ENCODE data around the gene H2AZ1.

Gene H2AZ1

DNA sequence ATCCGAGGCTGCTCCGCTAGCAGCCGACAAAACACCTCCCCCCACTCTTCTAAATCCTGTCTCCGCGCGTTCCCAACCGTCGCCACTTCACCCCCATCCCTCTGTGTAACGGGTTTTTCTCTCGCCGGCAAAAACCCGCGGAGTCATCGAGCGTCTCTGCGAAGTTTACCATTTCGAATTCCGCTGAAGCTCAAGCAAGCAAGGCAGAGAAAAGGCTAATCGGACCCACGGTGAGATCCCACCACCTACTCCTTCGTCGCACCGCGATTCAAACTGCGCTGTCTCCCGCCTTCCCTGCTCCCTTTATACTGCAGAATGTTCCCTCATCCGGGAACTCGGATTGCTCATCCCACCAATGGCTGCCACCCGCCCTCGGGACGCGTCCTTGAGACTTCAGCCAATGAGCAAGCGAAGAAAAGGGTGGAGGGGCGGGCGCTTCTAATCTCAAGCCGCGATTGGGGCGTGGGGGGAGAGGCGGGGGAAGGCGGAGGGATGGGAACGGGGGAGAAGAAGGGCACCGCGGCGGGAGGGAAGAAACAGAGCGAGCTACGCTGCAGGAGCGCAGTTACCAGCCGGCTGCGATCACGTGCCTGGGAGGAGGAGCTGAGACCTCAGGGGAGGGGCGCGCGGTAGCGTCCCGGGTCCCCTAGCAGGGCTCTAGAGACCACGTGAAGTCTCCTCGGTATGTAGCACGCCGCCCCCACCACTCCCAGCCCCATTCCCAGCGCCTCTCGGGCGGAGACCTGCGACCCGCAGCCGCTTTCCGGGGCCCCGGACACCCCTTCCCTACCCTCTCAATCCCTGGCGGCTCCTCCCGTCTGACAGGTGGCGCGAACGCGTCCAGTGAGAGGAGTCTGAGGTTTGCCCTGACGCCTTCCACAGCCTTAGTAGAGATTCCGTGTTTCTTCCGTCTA, at the start of gene H2AZ1:
Gene H2AZ1 (minus strand): TSS at position 277 of the 914 bp plus-strand sequence. CDS start 105 bp downstream, at position 172.
- H3K36me3 Mint-ChIP-seq (ENCODE audit: low read depth) = peaks cover 4% of the 10 kb centered on the region
- peak; percentile 81 for ATAC-seq
- peak; percentile 96 for DNase-seq
- no peak within 1 kb of the TSS for H3K27ac Mint-ChIP-seq
- H3K9me3 Mint-ChIP-seq = no peaks in the 10 kb centered on the region
- no peak within 1 kb of the TSS for H3K4me3 Mint-ChIP-seq
- peaks cover 26% of the 10 kb centered on the region for H3K4me1 Mint-ChIP-seq
- no peaks in the 10 kb centered on the region for H3K27me3 Mint-ChIP-seq

DNA sequence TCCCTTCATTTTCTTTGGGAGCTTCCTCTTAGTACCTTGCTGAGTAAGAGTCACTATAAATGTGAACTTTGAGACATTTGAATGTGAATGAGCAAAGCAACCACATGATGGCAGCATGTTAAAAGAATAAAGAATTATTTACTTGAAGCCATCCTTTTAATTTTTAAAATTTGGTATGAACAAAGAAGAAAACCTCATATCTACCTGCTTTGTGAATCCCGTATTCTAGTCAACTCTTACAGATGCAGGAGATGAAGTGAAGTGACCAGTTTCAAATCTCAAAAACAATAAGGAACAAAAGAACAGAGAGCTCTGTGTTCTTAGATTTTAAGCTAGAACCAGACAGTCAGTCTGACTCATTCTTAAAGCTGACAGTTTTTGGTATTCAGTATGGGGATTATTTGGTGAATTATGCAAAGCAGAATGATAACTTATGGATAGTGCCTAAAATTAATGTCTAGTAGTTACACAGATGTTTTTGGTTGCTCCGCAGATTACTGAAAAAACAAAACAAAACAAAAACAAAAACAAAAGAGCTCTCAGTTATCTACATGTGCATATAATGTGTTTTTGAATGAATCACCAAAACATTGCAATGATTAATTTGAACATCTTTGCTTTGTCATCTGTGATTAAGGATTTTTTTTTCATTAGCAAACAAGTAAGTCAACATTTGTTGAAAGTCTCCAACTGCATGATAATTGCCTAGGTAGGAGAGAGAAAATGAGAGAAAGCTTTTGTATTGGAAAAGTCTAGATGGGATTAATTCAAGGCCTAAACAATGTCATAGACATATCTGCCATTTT, 48.2 kb upstream of the H2AZ1 start:
- Mint-ChIP-seq H3K27ac (no peak overlapping the region), H3K27me3 (no peaks in the 10 kb centered on the region), H3K36me3 (ENCODE audit: low read depth) (no peaks in the 10 kb centered on the region), H3K9me3 (no peaks in the 10 kb centered on the region), H3K4me1 (no peaks in the 10 kb centered on the region), H3K4me3 (no peak overlapping the region)
- no peak for ATAC-seq
- no peak for DNase-seq

DNA sequence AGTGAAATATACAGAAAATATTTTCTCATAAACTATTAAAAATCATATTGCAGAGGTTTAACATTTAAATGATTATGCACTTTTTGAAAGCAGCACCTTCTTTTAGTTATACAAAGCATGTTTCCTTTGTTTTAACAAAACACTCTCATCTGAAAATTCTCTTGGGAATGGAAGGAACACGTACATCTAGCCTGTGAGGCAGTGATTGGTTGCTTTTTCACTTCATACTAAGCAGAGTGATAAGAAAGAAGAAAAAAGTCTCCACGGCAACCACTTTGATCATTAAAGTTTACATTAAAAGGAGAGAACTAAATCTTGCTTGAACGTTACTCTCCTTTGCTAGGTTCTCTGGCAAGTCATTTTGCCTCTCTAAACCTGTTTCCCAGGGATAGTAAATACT, 41.7 kb upstream of the H2AZ1 start:
- ATAC-seq (no peak), DNase-seq (no peak)
- H3K9me3 Mint-ChIP-seq = no peaks in the 10 kb centered on the region
- no peaks in the 10 kb centered on the region for H3K36me3 Mint-ChIP-seq (ENCODE audit: low read depth)
- no peak overlapping the region for H3K4me3 Mint-ChIP-seq
- no peaks in the 10 kb centered on the region for H3K4me1 Mint-ChIP-seq
- no peak overlapping the region for H3K27ac Mint-ChIP-seq
- H3K27me3 Mint-ChIP-seq = no peaks in the 10 kb centered on the region

DNA sequence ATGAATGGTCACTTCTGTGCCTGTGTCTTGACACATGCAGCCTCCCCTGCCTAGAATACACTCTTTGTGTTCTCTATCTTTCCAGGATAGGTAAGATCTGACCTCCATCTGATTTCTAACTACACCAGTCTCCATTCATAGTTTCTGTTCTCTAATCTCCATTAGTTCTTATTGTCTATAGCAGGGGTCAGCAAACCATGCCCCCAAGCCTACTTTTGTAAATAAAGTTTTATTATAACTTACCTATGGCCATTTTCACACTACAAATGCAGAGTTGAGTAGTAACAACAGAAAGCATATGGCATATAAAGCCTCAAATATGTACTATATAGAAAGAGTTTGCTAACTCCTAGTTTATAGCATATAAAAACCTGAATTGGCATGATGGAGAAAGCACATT, 37.6 kb upstream of the H2AZ1 start:
- no peak for ATAC-seq

DNA sequence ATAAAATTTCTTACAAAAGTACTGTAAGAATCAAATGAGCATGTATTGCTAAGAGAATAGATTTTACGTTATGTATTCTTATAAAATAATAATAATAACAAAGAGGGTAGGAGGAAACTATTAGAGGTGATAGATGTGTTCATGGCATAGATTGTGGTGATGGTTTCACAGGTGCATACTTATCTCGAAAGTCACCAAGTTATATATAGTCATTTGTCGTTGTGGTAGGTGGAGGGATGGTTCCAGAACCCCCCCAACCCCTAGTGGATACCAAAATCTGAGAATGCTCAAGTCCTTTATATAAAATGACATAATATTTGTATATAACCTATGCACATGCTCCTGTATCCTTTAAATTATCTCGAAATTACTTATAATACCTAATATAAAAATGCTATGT, 36.7 kb upstream of the H2AZ1 start:
- no peak overlapping the region for H3K4me3 Mint-ChIP-seq
- H3K36me3 Mint-ChIP-seq (ENCODE audit: low read depth) = no peaks in the 10 kb centered on the region
- DNase-seq (no peak), ATAC-seq (no peak)
- H3K9me3 Mint-ChIP-seq = no peaks in the 10 kb centered on the region
- H3K27ac Mint-ChIP-seq = no peak overlapping the region
- no peaks in the 10 kb centered on the region for H3K4me1 Mint-ChIP-seq
- peaks cover 2% of the 10 kb centered on the region for H3K27me3 Mint-ChIP-seq

More for the DNA sequence above, 37.6 kb upstream of the H2AZ1 start:
- no peaks in the 10 kb centered on the region for H3K9me3 Mint-ChIP-seq
- no peak for DNase-seq
- H3K27ac Mint-ChIP-seq = no peak overlapping the region
- H3K4me1 Mint-ChIP-seq = no peaks in the 10 kb centered on the region
- H3K4me3 Mint-ChIP-seq = no peak overlapping the region
- H3K27me3 Mint-ChIP-seq = peaks cover 2% of the 10 kb centered on the region
- no peaks in the 10 kb centered on the region for H3K36me3 Mint-ChIP-seq (ENCODE audit: low read depth)

DNA sequence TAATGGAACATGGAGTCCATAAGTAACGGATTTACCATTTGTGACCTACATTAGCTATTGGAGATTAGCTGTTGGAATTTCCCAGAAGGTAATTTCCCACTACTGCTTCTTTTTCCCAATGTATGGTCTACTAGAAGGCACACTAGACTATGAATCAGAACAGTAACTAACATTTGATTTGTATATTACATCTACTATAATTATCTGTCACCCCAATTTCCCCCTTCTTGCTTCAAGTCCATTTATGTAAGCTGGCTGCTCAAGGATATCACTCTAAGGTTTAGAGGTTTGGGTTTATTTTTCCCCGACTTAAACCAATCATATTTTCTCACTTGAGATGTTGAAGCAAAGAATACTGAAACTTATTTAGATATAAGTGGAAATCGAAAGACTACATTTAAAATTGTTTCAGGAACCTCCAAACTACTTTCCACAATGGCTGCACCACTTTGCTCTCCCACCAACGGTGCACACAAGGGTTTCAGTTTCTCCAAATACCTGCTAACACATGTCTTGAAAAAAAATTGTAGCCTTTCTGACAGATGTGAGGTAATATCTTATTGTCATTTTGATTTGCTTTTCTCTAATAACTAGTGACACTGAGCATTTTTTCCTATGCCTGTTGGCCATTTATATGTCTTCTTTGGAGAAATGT, 33.3 kb upstream of the H2AZ1 start:
- no peak overlapping the region for H3K27ac Mint-ChIP-seq
- no peak overlapping the region for H3K4me3 Mint-ChIP-seq
- no peak for DNase-seq
- peaks cover 5% of the 10 kb centered on the region for H3K9me3 Mint-ChIP-seq
- H3K27me3 Mint-ChIP-seq = peaks cover 2% of the 10 kb centered on the region
- ATAC-seq = no peak
- no peaks in the 10 kb centered on the region for H3K4me1 Mint-ChIP-seq
- no peaks in the 10 kb centered on the region for H3K36me3 Mint-ChIP-seq (ENCODE audit: low read depth)

DNA sequence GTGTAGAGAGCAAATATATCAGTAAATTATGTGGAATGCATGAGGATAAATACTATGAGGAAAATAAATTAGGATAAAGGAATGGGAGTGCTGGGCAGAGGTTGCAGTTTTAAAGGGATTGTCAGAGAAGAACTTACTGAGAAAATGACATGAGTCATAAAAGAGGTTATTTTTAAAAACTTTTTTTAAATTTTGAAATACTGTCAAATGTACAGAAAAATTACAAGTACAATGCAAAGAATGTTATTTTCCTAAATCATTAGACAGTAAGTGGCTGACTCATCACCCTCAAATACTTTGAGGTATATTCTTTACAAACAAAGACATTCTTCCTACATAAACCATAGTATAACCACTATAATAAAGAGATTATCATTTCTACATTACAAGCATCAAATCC, 29.8 kb upstream of the H2AZ1 start:
- peaks cover 7% of the 10 kb centered on the region for H3K9me3 Mint-ChIP-seq
- ATAC-seq = no peak
- H3K4me3 Mint-ChIP-seq = no peak overlapping the region
- H3K27me3 Mint-ChIP-seq = peaks cover 2% of the 10 kb centered on the region
- no peaks in the 10 kb centered on the region for H3K4me1 Mint-ChIP-seq
- H3K27ac Mint-ChIP-seq = no peak overlapping the region
- DNase-seq = no peak
- H3K36me3 Mint-ChIP-seq (ENCODE audit: low read depth) = no peaks in the 10 kb centered on the region

DNA sequence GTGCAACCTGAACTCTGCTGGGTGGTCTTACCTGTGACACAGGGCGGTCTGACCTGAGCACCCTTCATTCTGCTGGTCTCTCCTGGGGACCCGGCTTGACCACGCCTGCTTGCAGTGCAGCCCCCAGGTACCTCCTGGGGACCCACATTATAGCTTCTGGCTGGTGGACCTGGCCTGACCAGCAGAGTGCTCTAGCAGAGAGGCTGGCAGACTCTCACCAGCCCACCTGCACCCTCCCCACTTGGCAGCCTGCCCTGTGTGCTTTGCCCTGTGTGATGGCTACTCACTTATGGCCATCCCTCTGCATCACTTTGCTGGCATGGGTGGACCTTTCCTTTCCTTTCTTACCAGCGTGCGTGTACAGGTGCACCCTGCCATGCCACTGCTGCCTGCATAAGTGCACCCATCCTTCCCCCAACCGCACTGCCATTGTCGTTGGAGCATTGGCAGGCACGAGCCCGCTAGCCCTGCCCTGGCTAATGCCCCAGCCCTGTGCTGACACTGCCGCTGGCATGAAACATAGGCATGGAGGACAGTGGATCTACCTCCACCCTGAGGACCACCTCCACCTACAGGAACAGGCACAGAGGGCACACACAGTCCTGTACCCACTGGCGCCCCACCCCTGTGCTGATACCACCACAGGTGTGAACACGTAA, 21.5 kb upstream of the H2AZ1 start:
- DNase-seq (no peak), ATAC-seq (no peak)
- Mint-ChIP-seq H3K4me3 (no peak overlapping the region), H3K27me3 (no peaks in the 10 kb centered on the region), H3K9me3 (peaks cover 10% of the 10 kb centered on the region), H3K36me3 (ENCODE audit: low read depth) (no peaks in the 10 kb centered on the region), H3K4me1 (no peaks in the 10 kb centered on the region), H3K27ac (no peak overlapping the region)

DNA sequence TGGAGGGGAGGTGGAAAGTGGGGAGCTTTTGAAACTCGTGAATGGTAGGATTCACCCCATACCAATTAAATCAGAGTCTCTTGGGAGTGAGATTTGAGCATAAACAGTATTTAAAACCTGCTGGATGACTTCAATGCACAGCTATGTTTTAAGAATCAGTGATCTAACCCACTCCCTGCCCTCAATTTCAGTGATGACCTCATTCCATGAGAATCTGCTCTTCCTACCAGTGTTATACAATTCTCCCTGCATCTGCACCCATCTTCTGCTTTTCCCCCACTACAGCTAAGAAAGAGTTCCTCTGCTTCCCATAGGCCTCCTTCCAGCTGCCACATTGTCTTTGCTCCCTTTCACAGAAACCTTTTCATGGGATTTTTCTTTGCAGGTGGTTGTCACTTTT, 18.3 kb upstream of the H2AZ1 start:
- no peak for DNase-seq
- H3K27ac Mint-ChIP-seq = no peak overlapping the region
- no peak for ATAC-seq
- no peak overlapping the region for H3K4me3 Mint-ChIP-seq
- H3K27me3 Mint-ChIP-seq = no peaks in the 10 kb centered on the region
- peaks cover 6% of the 10 kb centered on the region for H3K9me3 Mint-ChIP-seq
- H3K36me3 Mint-ChIP-seq (ENCODE audit: low read depth) = no peaks in the 10 kb centered on the region
- peaks cover 13% of the 10 kb centered on the region for H3K4me1 Mint-ChIP-seq

DNA sequence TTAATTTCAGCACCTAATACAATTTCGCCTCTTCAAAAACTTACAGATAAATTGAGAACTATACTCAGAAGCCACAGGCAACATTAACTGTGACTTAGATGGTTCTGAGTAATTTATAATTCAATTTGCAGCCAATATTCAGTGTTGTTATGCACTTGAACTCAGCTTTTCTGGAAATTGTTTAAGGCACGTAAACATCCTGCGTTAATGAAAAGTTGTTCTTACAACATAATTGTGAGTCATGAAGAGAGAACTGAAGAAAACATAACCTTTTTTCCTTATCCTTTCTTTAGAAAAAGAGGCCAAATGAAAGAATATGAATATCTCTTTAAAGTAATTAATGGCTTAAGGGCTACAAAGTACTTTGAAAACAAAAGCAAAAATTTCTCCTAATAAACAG, 16.6 kb upstream of the H2AZ1 start:
- peaks cover 13% of the 10 kb centered on the region for H3K4me1 Mint-ChIP-seq
- no peak overlapping the region for H3K4me3 Mint-ChIP-seq
- H3K27me3 Mint-ChIP-seq = no peaks in the 10 kb centered on the region
- no peaks in the 10 kb centered on the region for H3K9me3 Mint-ChIP-seq
- H3K27ac Mint-ChIP-seq = no peak overlapping the region
- H3K36me3 Mint-ChIP-seq (ENCODE audit: low read depth) = no peaks in the 10 kb centered on the region
- ATAC-seq = no peak
- DNase-seq = no peak

DNA sequence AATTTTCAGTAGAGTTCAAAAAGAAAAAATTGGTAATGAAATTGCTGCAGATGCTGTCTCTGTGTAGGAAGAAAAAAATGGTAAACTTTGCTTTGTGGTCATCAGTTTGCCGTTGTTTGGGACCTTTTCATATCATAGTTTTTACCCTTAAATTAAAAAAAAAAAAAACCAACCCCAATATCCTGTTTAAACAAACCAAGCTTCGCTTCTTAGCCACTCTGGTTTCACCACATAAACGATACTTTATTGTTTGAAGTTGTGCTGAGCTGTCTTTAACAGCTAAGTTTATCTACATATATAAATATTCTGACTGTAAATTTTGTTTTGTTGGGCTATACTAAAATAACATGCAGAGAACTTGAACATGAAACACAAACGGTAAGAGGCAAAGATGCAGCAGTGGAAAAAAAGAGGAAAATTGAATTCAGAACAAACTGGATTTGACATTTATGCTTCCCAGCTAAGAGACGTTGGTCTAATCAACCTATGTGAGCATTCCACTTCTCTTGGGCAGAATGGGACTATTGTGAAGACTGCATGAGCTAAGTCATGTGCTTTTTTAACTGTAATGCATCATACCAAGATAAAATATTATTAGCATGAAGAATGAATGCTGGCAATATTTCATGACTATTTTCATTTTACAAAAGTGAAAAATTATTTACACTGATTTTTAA, 15.7 kb upstream of the H2AZ1 start:
- no peak overlapping the region for H3K27ac Mint-ChIP-seq

DNA sequence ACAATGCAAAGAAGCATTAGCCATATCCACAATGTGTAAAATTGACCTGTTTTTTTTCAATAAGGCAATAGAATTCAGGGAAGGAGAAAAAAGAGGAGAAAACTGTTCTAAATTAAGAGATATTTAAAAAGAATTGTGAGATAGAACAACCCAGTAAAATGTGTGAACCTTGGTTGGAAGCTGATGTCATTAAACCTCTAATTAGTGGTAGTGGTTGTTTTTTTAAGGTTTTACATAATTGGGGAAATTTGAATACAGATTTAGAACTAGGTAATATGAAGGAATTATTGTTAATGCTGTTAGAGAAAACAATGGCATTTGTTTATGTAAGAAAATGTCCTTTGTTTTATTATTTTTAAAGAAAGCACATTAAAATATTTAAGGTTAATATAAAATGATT, 15.1 kb upstream of the H2AZ1 start:
- H3K27ac Mint-ChIP-seq = no peak overlapping the region
- H3K36me3 Mint-ChIP-seq (ENCODE audit: low read depth) = no peaks in the 10 kb centered on the region
- no peaks in the 10 kb centered on the region for H3K27me3 Mint-ChIP-seq
- DNase-seq = no peak
- H3K4me1 Mint-ChIP-seq = peaks cover 13% of the 10 kb centered on the region
- H3K9me3 Mint-ChIP-seq = no peaks in the 10 kb centered on the region
- no peak for ATAC-seq
- no peak overlapping the region for H3K4me3 Mint-ChIP-seq

More for the DNA sequence above, 15.7 kb upstream of the H2AZ1 start:
- DNase-seq (no peak), ATAC-seq (no peak)
- Mint-ChIP-seq H3K9me3 (no peaks in the 10 kb centered on the region), H3K27me3 (no peaks in the 10 kb centered on the region), H3K4me3 (no peak overlapping the region), H3K4me1 (peaks cover 13% of the 10 kb centered on the region), H3K36me3 (ENCODE audit: low read depth) (no peaks in the 10 kb centered on the region)

DNA sequence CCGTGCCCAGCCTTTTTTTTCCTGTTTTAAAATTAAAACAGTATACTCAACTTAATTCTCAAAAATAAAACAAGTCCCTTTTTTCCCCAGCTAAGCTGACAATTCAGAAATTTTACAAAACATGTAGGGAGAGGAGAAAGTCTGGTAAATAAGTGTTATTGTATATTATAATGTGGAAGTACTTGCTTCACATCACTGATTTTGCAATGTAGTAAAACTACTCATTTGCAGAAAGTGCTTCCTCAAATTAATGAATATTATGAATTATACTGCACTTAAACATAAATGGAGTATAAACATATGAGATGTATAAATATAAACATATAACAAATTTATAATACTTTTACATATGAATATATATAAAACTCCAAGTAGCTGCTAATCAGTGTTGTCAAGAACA, 11.6 kb upstream of the H2AZ1 start:
- no peaks in the 10 kb centered on the region for H3K27me3 Mint-ChIP-seq
- H3K27ac Mint-ChIP-seq = no peak overlapping the region
- no peak for ATAC-seq
- no peak overlapping the region for H3K4me3 Mint-ChIP-seq
- no peak for DNase-seq
- H3K4me1 Mint-ChIP-seq = peaks cover 13% of the 10 kb centered on the region
- peaks cover 6% of the 10 kb centered on the region for H3K36me3 Mint-ChIP-seq (ENCODE audit: low read depth)
- H3K9me3 Mint-ChIP-seq = peaks cover 7% of the 10 kb centered on the region

DNA sequence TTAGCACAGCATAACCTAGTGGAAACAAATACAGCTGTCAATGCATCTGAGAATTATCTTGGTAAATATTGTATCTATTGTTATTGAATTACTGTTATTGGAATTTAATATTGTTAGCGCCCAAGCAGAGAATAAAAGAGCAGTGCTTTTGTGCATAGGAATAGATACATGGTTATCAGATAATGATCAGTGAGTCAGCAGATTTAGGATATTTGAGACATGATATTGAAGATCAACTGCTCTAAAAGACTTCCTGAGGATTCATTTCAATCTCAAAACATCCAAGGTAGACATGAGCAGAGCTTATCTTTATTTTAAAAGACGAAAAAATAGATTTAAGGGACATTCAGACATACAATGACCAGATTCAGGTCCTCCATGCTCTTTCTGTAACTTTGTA, 10.6 kb upstream of the H2AZ1 start:
- Mint-ChIP-seq H3K27ac (no peak overlapping the region), H3K4me1 (peaks cover 6% of the 10 kb centered on the region), H3K27me3 (no peaks in the 10 kb centered on the region), H3K36me3 (ENCODE audit: low read depth) (peaks cover 6% of the 10 kb centered on the region), H3K4me3 (no peak overlapping the region), H3K9me3 (peaks cover 14% of the 10 kb centered on the region)
- no peak for DNase-seq
- ATAC-seq = no peak

All from activated naive CD8-positive, alpha-beta T cell treated with anti-CD3 and anti-CD28 coated beads, Interleukin-2, amount 50 U/mL, for 24 hours (primary cell).